ENCODE results near the gene CTSL. TPM values are rescaled to one million over a fixed set of nuclear protein-coding genes. Genes with fewer than 3 reads are reported as not detected.

Gene CTSL
- total and polyA plus RNA-seq, 2 donors (not counting 1 experiment from before 2014, with no cell fraction given) = 487 to 826 TPM

- Histone ChIP-seq H3K9ac (ENCODE audit: insufficient read depth, low read length) (no peak overlapping the region), H3K79me2 (ENCODE audit: control insufficient read depth, insufficient read depth, low read length) (no peaks in the 10 kb centered on the region), H3K4me3 (replicated peaks in 1 of 4; ENCODE audit: control extremely low read depth in 1 of 4, insufficient read depth in 1 of 4, low read depth in 3 of 4, low read length in 4 of 4) (no peak overlapping the region), H4K20me1 (ENCODE audit: control insufficient read depth, extremely low read depth, insufficient read depth, low read length) (no peaks in the 10 kb centered on the region), H3K4me2 (ENCODE audit: extremely low read depth, insufficient read depth, low read length) (no peak overlapping the region), H3K36me3 (ENCODE audit: control insufficient read depth, insufficient read depth, low read length) (no peaks in the 10 kb centered on the region), H3K27ac (ENCODE audit: insufficient read depth, low read length) (no peak overlapping the region), H3K4me1 (ENCODE audit: control insufficient read depth, extremely low read depth, insufficient read depth, low read length) (peaks cover 3% of the 10 kb centered on the region), H3K27me3 (ENCODE audit: control insufficient read depth, insufficient read depth, low read length) (no peaks in the 10 kb centered on the region), H2AFZ (ENCODE audit: low read length) (no peak overlapping the region), H3K9me3 (ENCODE audit: control insufficient read depth, insufficient read depth, low read depth, low read length) (no peaks in the 10 kb centered on the region)
- no peak for TF ChIP-seq CTCF (conservative IDR thresholded peaks at IDR 0.05 in 1 of 2, IDR thresholded peaks at IDR 0.05 in 1 of 2; ENCODE audit: low read depth in 1 of 2, low read length in 2 of 2)
- TF ChIP-seq EZH2 (IDR thresholded peaks at IDR 0.05; ENCODE audit: low read length, missing control alignments) = no peak
- no peak for DNase-seq (ENCODE audit: low read depth in 2 of 2)
These were observed 43.8 kb upstream of the CTSL start for GRCh38 chr9:87682085-87682484.

GRCh38 chr9:87682618-87683017 lies 43.3 kb upstream of the CTSL start:
- H4K20me1 ChIP-seq (ENCODE audit: control insufficient read depth, extremely low read depth, insufficient read depth, low read length) = no peaks in the 10 kb centered on the region
- H3K79me2 ChIP-seq (ENCODE audit: control insufficient read depth, insufficient read depth, low read length) = no peaks in the 10 kb centered on the region
- no peaks in the 10 kb centered on the region for H3K36me3 ChIP-seq (ENCODE audit: control insufficient read depth, insufficient read depth, low read length)
- H3K4me1 ChIP-seq (ENCODE audit: control insufficient read depth, extremely low read depth, insufficient read depth, low read length) = peaks cover 3% of the 10 kb centered on the region
- H2AFZ ChIP-seq (ENCODE audit: low read length) = no peak overlapping the region
- DNase-seq (ENCODE audit: low read depth in 2 of 2) = no peak
- H3K9me3 ChIP-seq (ENCODE audit: control insufficient read depth, insufficient read depth, low read depth, low read length) = no peaks in the 10 kb centered on the region
- no peaks in the 10 kb centered on the region for H3K27me3 ChIP-seq (ENCODE audit: control insufficient read depth, insufficient read depth, low read length)
- no peak overlapping the region for H3K4me3 ChIP-seq (replicated peaks in 1 of 4; ENCODE audit: control extremely low read depth in 1 of 4, insufficient read depth in 1 of 4, low read depth in 3 of 4, low read length in 4 of 4)
- TF ChIP-seq CTCF (conservative IDR thresholded peaks at IDR 0.05 in 1 of 2, IDR thresholded peaks at IDR 0.05 in 1 of 2; ENCODE audit: low read depth in 1 of 2, low read length in 2 of 2) (no peak), EZH2 (IDR thresholded peaks at IDR 0.05; ENCODE audit: low read length, missing control alignments) (no peak)
- H3K9ac ChIP-seq (ENCODE audit: insufficient read depth, low read length) = no peak overlapping the region
- H3K27ac ChIP-seq (ENCODE audit: insufficient read depth, low read length) = no peak overlapping the region
- no peak overlapping the region for H3K4me2 ChIP-seq (ENCODE audit: extremely low read depth, insufficient read depth, low read length)

GRCh38 chr9:87683751-87684626 lies 41.9 kb upstream of the CTSL start:
- Histone ChIP-seq H3K4me3 (replicated peaks in 1 of 4; ENCODE audit: control extremely low read depth in 1 of 4, insufficient read depth in 1 of 4, low read depth in 3 of 4, low read length in 4 of 4) (no peak overlapping the region), H3K27ac (ENCODE audit: insufficient read depth, low read length) (no peak overlapping the region), H3K4me1 (ENCODE audit: control insufficient read depth, extremely low read depth, insufficient read depth, low read length) (peaks cover 3% of the 10 kb centered on the region), H3K79me2 (ENCODE audit: control insufficient read depth, insufficient read depth, low read length) (no peaks in the 10 kb centered on the region), H4K20me1 (ENCODE audit: control insufficient read depth, extremely low read depth, insufficient read depth, low read length) (no peaks in the 10 kb centered on the region), H3K9ac (ENCODE audit: insufficient read depth, low read length) (no peak overlapping the region), H3K27me3 (ENCODE audit: control insufficient read depth, insufficient read depth, low read length) (no peaks in the 10 kb centered on the region), H3K4me2 (ENCODE audit: extremely low read depth, insufficient read depth, low read length) (no peak overlapping the region), H3K36me3 (ENCODE audit: control insufficient read depth, insufficient read depth, low read length) (no peaks in the 10 kb centered on the region), H3K9me3 (ENCODE audit: control insufficient read depth, insufficient read depth, low read depth, low read length) (no peaks in the 10 kb centered on the region), H2AFZ (ENCODE audit: low read length) (no peak overlapping the region)
- TF ChIP-seq CTCF (conservative IDR thresholded peaks at IDR 0.05 in 1 of 2, IDR thresholded peaks at IDR 0.05 in 1 of 2; ENCODE audit: low read depth in 1 of 2, low read length in 2 of 2) (no peak), EZH2 (IDR thresholded peaks at IDR 0.05; ENCODE audit: low read length, missing control alignments) (no peak)
- no peak for DNase-seq (ENCODE audit: low read depth in 2 of 2)

Data from fibroblast of lung (primary cell).